Measurements from ENCODE around the gene CTSD. TPM values are rescaled to one million over a fixed set of nuclear protein-coding genes. Genes with fewer than 3 reads are reported as not detected.
A peak's percentile ranks its signal among the peaks of the same experiment; 100 is the strongest.

CTSD gene
- total and polyA plus RNA-seq, 12 donors: 191 to 4,168 (median 1,999) TPM

DNA sequence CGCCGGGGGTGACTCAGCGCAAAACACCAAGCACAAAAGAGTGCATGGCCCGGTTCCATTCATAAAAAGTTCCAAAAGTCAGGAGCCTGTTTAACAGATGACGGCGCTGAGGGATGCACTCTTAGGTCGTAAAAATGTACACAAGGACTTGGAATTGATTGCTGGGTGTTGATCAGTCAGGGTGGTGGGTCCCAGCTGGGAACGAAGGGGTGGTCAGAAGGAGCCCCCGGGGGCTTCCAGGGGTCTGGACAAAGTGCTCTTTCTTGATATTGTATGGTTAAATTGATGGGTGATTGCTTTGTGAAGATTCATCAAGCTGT lies 34.1 kb downstream of the CTSD start:
- 54 to 75% (median 64%) methylated on average over 9 of the region's 9 CpGs for WGBS, 4 donors
- DNase-seq: peak in 1 of 7 donors; percentile 5
- intact Hi-C loops (cut with DNase I): no loop called here

DNA sequence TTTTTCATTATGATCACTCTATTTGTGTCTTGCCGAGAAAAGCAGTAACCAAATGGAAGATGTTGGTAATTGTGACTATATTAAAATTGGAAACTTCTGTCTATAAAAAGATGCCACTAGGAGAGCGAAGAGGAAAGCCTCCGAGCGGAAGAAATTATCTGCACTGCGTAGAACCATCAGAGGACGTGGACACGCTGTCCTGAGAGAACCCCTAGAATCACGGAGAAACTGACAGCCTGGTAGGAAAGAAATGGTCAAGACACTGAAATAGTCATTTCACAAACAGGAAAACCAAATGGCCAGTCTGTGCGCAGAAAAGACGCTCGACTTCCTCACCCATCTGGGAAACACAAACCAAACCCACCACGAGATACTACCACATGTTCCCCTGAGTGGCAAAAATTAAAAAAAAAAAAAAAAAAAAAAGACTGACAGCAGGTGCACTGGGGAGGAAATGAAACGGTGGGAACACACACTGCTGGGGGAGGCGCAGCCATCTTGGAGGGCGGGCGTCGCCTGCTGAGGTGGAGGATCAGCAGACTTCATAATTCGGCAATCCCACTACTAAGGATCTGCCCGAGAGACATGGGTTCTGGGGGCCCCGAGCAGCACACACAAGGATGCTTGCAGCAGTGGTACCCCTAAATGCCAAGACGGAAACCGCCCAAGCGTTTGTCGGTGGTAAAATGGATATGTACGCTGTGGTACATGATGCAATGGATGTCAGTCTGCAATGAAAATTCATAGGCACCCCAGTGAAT lies 34.6 kb downstream of the CTSD start:
- Histone ChIP-seq H3K27ac (no peak overlapping the region), H3K4me3 (no peak overlapping the region), H3K9me3 (replicated peaks in 1 of 3) (no peaks in the 10 kb centered on the region), H3K4me1 (replicated peaks in 1 of 2) (no peaks in the 10 kb centered on the region), H3K36me3 (replicated peaks in 1 of 2) (no peaks in the 10 kb centered on the region), H3K27me3 (peaks cover 23% of the 10 kb centered on the region)
- intact Hi-C loops (cut with DNase I): no loop called here
- peak in 4 of 7 donors; percentile 11 to 49 (median 22) for DNase-seq
- 72 to 74% (median 73%) methylated on average over 21 to 25 of the region's 25 CpGs for WGBS, 4 donors
- TF ChIP-seq POLR2A (IDR thresholded peaks at IDR 0.05): no peak
- TF ChIP-seq, protein P1, sequence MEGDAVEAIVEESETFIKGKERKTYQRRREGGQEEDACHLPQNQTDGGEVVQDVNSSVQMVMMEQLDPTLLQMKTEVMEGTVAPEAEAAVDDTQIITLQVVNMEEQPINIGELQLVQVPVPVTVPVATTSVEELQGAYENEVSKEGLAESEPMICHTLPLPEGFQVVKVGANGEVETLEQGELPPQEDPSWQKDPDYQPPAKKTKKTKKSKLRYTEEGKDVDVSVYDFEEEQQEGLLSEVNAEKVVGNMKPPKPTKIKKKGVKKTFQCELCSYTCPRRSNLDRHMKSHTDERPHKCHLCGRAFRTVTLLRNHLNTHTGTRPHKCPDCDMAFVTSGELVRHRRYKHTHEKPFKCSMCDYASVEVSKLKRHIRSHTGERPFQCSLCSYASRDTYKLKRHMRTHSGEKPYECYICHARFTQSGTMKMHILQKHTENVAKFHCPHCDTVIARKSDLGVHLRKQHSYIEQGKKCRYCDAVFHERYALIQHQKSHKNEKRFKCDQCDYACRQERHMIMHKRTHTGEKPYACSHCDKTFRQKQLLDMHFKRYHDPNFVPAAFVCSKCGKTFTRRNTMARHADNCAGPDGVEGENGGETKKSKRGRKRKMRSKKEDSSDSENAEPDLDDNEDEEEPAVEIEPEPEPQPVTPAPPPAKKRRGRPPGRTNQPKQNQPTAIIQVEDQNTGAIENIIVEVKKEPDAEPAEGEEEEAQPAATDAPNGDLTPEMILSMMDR (IDR thresholded peaks at IDR 0.05): no peak

More for the DNA sequence above, 34.1 kb downstream of the CTSD start:
- no peak overlapping the region for H3K27ac ChIP-seq
- H3K4me1 ChIP-seq (replicated peaks in 1 of 2): no peaks in the 10 kb centered on the region
- H3K9me3 ChIP-seq (replicated peaks in 1 of 3): no peaks in the 10 kb centered on the region
- no peak for TF ChIP-seq POLR2A (IDR thresholded peaks at IDR 0.05)
- TF ChIP-seq, protein P1 (IDR thresholded peaks at IDR 0.05): no peak
- H3K4me3 ChIP-seq: no peak overlapping the region
- H3K27me3 ChIP-seq: peaks cover 23% of the 10 kb centered on the region
- H3K36me3 ChIP-seq (replicated peaks in 1 of 2): no peaks in the 10 kb centered on the region

DNA sequence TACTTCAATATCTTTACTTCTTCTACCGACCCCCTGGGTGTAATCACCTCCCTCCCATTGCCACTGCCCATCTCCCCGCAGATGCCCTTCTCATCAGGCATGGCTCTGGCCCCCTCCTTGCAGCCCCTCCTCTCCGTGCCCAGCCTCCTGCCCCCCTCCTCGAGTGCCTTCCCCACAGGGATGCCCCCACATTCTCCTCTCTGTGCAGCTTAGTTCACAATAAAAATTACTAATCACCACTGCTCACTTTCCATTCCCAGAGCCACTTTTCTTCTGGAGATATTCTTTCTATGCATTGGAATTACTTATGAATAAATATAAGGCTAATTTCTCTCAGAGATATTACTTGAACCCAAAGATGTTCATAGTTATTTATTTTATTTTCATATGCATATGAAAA lies 35.4 kb downstream of the CTSD start:
- Histone ChIP-seq H3K4me1 (replicated peaks in 1 of 2) (no peaks in the 10 kb centered on the region), H3K9me3 (replicated peaks in 1 of 3) (no peaks in the 10 kb centered on the region), H3K27ac (no peak overlapping the region), H3K27me3 (peaks cover 23% of the 10 kb centered on the region), H3K36me3 (replicated peaks in 1 of 2) (no peaks in the 10 kb centered on the region), H3K4me3 (no peak overlapping the region)
- TF ChIP-seq, protein P1 (IDR thresholded peaks at IDR 0.05): no peak
- no peak for TF ChIP-seq POLR2A (IDR thresholded peaks at IDR 0.05)
- intact Hi-C loops (cut with DNase I): no loop called here
- peak in 3 of 7 donors; percentile 3 to 6 (median 4) for DNase-seq
- 51 to 62% (median 56%) methylated on average over 4 of the region's 4 CpGs for WGBS, 4 donors

DNA sequence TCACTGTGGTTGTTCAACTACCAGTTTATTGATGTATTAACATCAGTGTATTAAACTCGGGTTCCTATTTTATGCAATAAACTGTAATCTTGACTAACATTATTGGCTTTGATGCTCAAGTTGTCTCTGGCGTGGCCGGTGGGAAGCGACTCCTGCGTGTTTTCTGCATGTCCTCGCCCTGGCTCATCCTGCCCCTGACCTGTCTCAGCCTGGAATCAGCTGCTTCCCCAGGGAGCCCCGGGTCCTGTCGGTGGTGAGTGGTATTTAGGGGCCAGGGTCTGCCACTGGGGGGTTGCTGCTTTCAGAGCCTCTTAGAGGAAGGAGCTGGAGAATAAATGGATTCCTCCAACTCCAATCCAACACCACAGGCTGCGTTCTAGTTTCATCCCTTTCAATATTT lies 35.9 kb downstream of the CTSD start:
- no peaks in the 10 kb centered on the region for H3K9me3 ChIP-seq (replicated peaks in 1 of 3)
- H3K4me3 ChIP-seq: no peak overlapping the region
- no peaks in the 10 kb centered on the region for H3K36me3 ChIP-seq (replicated peaks in 1 of 2)
- TF ChIP-seq, protein P1 (IDR thresholded peaks at IDR 0.05): no peak
- TF ChIP-seq POLR2A (IDR thresholded peaks at IDR 0.05): no peak
- DNase-seq: peak in 3 of 7 donors; percentile 7 to 30 (median 15)
- 54 to 79% (median 60%) methylated on average over 9 of the region's 9 CpGs for WGBS, 4 donors
- H3K27ac ChIP-seq: no peak overlapping the region
- no peaks in the 10 kb centered on the region for H3K4me1 ChIP-seq (replicated peaks in 1 of 2)
- intact Hi-C loops (cut with DNase I): no loop called here
- peaks cover 23% of the 10 kb centered on the region for H3K27me3 ChIP-seq

Data from adrenal gland (tissue), 12 donors.